ENCODE measurements around the gene KCNN3.

Gene KCNN3

DNA sequence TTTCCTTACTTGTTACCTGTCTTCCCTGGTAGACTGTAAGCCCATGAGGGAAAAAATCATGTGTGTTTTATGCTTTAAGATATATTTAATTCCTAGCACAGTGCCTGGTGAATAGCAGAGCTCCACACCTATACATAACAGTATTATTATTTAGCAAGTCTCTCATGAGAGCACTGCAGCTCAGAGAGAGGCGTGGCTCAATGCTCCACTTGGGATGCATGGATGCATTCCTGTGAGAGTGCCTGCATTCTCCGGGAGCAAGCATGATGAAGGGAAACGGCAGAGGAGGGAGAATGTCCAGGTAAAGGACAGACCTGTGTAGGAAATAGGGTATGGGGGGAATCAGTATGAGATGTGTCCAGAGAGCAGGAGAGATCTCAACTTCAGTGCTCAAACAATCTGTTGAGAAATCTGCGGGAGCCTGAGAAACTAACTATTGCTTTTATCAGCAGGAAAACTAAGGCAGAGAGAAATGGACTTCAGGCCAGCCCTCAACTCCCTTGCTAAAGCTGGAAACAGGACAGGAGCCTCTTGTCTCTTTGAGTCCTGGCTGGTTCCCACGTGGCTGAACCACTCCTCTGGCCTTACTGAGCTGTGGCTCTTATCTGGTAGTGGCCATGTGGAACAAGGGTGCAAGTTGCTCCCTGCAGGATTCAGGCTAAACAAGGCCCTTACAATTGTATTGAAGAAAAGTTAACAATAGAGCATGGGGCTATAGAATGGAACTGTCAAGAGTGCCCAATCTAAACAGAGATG lies 113.1 kb downstream of the KCNN3 start:
- no peaks in the 10 kb centered on the region for H3K4me1 ChIP-seq (ENCODE audit: control insufficient read depth, low read depth, low read length)
- H3K27me3 ChIP-seq (ENCODE audit: control insufficient read depth, insufficient read depth, low read length) = peaks cover 16% of the 10 kb centered on the region
- H3K9ac ChIP-seq (ENCODE audit: low read length) = no peak overlapping the region
- H3K36me3 ChIP-seq (ENCODE audit: control insufficient read depth, low read depth, low read length) = no peaks in the 10 kb centered on the region
- no peak overlapping the region for H3K4me3 ChIP-seq (ENCODE audit: low read length)
- no peak overlapping the region for H3K27ac ChIP-seq (ENCODE audit: low read length)
- H3K9me3 ChIP-seq (ENCODE audit: control insufficient read depth, low read depth, low read length) = no peaks in the 10 kb centered on the region

GRCh38 chr1:154755858-154756730 lies 114.0 kb downstream of the KCNN3 start:
- no peaks in the 10 kb centered on the region for H3K9me3 ChIP-seq (ENCODE audit: control insufficient read depth, low read depth, low read length)
- H3K4me1 ChIP-seq (ENCODE audit: control insufficient read depth, low read depth, low read length) = no peaks in the 10 kb centered on the region
- H3K4me3 ChIP-seq (ENCODE audit: low read length) = no peak overlapping the region
- H3K36me3 ChIP-seq (ENCODE audit: control insufficient read depth, low read depth, low read length) = no peaks in the 10 kb centered on the region
- H3K9ac ChIP-seq (ENCODE audit: low read length) = no peak overlapping the region
- H3K27me3 ChIP-seq (ENCODE audit: control insufficient read depth, insufficient read depth, low read length) = peaks cover 14% of the 10 kb centered on the region
- H3K27ac ChIP-seq (ENCODE audit: low read length) = no peak overlapping the region

DNA sequence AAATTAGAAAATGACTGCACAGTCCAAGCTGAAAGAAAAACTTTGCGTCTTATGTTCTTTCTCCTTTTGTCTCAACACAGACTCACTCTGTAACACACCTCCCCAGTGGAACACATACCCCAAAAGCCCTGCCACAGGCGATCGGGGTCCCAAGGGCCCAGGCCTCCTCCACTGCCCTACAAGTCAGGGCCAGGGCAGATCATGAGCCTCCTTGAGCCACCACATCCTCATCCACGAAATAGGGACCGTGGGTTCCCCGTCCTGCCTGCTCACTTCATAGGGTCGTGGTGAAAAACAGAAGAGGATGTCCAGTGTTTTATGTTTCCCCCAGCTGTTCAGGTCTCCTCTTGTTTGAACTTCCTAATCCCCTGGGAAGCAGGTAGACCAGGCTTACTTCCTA lies 116.7 kb downstream of the KCNN3 start:
- no peaks in the 10 kb centered on the region for H3K9me3 ChIP-seq (ENCODE audit: control insufficient read depth, low read depth, low read length)
- H3K9ac ChIP-seq (ENCODE audit: low read length) = no peak overlapping the region
- H3K27ac ChIP-seq (ENCODE audit: low read length) = no peak overlapping the region
- H3K27me3 ChIP-seq (ENCODE audit: control insufficient read depth, insufficient read depth, low read length) = no peaks in the 10 kb centered on the region
- H3K4me1 ChIP-seq (ENCODE audit: control insufficient read depth, low read depth, low read length) = no peaks in the 10 kb centered on the region
- no peak overlapping the region for H3K4me3 ChIP-seq (ENCODE audit: low read length)
- H3K36me3 ChIP-seq (ENCODE audit: control insufficient read depth, low read depth, low read length) = no peaks in the 10 kb centered on the region

GRCh38 chr1:154752273-154753030 lies 117.6 kb downstream of the KCNN3 start:
- Histone ChIP-seq H3K4me1 (ENCODE audit: control insufficient read depth, low read depth, low read length) (no peaks in the 10 kb centered on the region), H3K27me3 (ENCODE audit: control insufficient read depth, insufficient read depth, low read length) (no peaks in the 10 kb centered on the region), H3K36me3 (ENCODE audit: control insufficient read depth, low read depth, low read length) (no peaks in the 10 kb centered on the region), H3K9ac (ENCODE audit: low read length) (no peak overlapping the region), H3K4me3 (ENCODE audit: low read length) (no peak overlapping the region), H3K27ac (ENCODE audit: low read length) (no peak overlapping the region), H3K9me3 (ENCODE audit: control insufficient read depth, low read depth, low read length) (no peaks in the 10 kb centered on the region)

GRCh38 chr1:154751690-154752089 lies 118.4 kb downstream of the KCNN3 start:
- no peak overlapping the region for H3K4me3 ChIP-seq (ENCODE audit: low read length)
- H3K27me3 ChIP-seq (ENCODE audit: control insufficient read depth, insufficient read depth, low read length) = no peaks in the 10 kb centered on the region
- H3K9me3 ChIP-seq (ENCODE audit: control insufficient read depth, low read depth, low read length) = no peaks in the 10 kb centered on the region
- no peak overlapping the region for H3K9ac ChIP-seq (ENCODE audit: low read length)
- no peaks in the 10 kb centered on the region for H3K36me3 ChIP-seq (ENCODE audit: control insufficient read depth, low read depth, low read length)
- peaks cover 1% of the 10 kb centered on the region for H3K4me1 ChIP-seq (ENCODE audit: control insufficient read depth, low read depth, low read length)
- H3K27ac ChIP-seq (ENCODE audit: low read length) = no peak overlapping the region

DNA sequence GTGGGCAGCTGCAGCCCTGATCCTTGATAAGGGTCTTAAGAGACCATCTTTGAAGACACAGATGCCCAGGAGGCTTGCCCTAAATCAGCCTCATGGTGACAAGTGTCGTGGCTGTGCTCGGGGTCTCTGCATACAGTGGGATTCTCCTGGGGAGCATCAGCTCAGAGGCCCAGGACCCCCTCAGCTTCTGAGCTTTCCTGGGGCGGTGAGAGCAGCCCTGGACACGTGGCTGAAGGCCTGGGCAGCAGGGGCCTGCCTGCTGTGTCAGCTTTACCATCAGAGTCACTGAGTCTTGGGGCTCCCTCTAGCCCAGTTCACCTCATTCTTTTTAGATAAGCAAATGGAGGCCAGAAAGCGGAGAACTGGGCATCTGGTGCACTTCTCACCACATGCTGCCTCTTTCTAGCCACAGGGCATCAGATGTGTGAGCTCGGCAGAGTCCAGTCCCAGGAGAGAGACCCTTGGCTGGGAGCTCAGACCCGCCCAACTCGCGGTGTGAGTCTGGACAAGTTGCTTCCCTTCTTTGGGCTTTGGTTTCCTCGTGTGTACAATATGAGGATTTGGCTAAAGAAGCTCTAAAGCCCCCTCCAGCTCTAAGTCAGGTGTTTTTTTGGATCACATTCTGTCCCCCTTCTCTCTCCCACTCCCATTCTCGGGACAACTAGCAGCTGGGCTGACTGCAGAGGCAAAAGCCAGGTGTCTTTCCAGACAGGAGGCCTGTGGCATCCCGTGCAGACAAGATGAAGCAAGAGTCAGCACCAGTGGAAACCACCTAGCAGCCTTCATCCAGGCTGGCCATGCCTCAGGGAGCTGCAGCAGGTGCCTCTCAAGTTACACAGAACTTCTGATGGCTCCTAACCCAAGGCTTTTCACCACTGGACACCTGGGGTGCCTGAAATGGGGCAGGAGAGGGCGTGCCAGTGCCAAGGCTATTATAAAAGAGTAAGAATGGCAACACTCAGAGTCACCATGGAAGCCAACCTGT lies 119.1 kb downstream of the KCNN3 start:
- H3K9me3 ChIP-seq (ENCODE audit: control insufficient read depth, low read depth, low read length) = no peaks in the 10 kb centered on the region
- H3K4me3 ChIP-seq (ENCODE audit: low read length) = no peak overlapping the region
- no peaks in the 10 kb centered on the region for H3K27me3 ChIP-seq (ENCODE audit: control insufficient read depth, insufficient read depth, low read length)
- H3K9ac ChIP-seq (ENCODE audit: low read length) = no peak overlapping the region
- H3K27ac ChIP-seq (ENCODE audit: low read length) = no peak overlapping the region
- H3K36me3 ChIP-seq (ENCODE audit: control insufficient read depth, low read depth, low read length) = no peaks in the 10 kb centered on the region
- H3K4me1 ChIP-seq (ENCODE audit: control insufficient read depth, low read depth, low read length) = peaks cover 7% of the 10 kb centered on the region

GRCh38 chr1:154749078-154749760 lies 120.9 kb downstream of the KCNN3 start:
- H3K4me3 ChIP-seq (ENCODE audit: low read length) = no peak overlapping the region
- no peaks in the 10 kb centered on the region for H3K9me3 ChIP-seq (ENCODE audit: control insufficient read depth, low read depth, low read length)
- no peak overlapping the region for H3K27ac ChIP-seq (ENCODE audit: low read length)
- peaks cover 20% of the 10 kb centered on the region for H3K4me1 ChIP-seq (ENCODE audit: control insufficient read depth, low read depth, low read length)
- H3K36me3 ChIP-seq (ENCODE audit: control insufficient read depth, low read depth, low read length) = no peaks in the 10 kb centered on the region
- H3K9ac ChIP-seq (ENCODE audit: low read length) = no peak overlapping the region
- no peaks in the 10 kb centered on the region for H3K27me3 ChIP-seq (ENCODE audit: control insufficient read depth, insufficient read depth, low read length)

DNA sequence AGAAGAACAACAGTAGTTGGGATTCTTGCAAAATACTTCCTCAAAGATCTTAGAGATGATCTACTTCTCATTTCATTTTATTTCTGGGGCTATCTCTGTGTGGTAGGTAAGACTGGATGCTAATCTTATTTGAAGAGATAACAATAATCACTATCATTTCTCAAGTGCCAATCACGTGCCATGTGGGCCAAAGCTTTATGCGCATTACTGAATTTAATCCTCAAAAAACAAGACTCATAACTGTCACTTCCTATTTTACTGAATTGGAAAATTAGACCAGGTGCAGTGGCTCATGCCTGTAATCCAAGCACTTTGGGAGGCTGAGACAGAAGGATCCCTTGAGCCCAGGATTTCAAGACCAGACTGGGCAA lies 121.7 kb downstream of the KCNN3 start:
- Histone ChIP-seq H3K9ac (ENCODE audit: low read length) (no peak overlapping the region), H3K27me3 (ENCODE audit: control insufficient read depth, insufficient read depth, low read length) (no peaks in the 10 kb centered on the region), H3K9me3 (ENCODE audit: control insufficient read depth, low read depth, low read length) (no peaks in the 10 kb centered on the region), H3K4me3 (ENCODE audit: low read length) (no peak overlapping the region), H3K4me1 (ENCODE audit: control insufficient read depth, low read depth, low read length) (peaks cover 28% of the 10 kb centered on the region), H3K36me3 (ENCODE audit: control insufficient read depth, low read depth, low read length) (no peaks in the 10 kb centered on the region), H3K27ac (ENCODE audit: low read length) (no peak overlapping the region)

- Histone ChIP-seq H3K36me3 (ENCODE audit: control insufficient read depth, low read depth, low read length) (no peaks in the 10 kb centered on the region), H3K4me1 (ENCODE audit: control insufficient read depth, low read depth, low read length) (peaks cover 28% of the 10 kb centered on the region), H3K4me3 (ENCODE audit: low read length) (no peak overlapping the region), H3K27me3 (ENCODE audit: control insufficient read depth, insufficient read depth, low read length) (no peaks in the 10 kb centered on the region), H3K27ac (ENCODE audit: low read length) (no peak overlapping the region), H3K9me3 (ENCODE audit: control insufficient read depth, low read depth, low read length) (no peaks in the 10 kb centered on the region), H3K9ac (ENCODE audit: low read length) (no peak overlapping the region)
These were observed 122.2 kb downstream of the KCNN3 start for GRCh38 chr1:154747740-154748404.

DNA sequence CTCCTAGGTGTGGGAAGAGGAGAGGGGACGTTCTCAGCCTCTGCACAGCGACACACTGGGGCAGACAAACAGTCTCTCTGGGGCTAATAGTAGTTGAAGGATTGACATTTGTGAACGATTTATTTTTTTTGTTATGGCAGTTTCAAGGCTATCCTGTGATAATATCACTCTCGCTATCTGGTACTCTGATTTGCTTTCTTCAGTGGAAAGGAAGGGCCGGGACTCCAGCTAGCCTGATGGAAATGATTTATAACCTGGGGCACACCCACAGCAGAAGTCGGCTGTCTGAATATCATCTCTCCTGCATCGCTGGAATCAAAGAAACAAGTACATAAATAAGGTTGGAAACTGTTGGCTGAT lies 122.7 kb downstream of the KCNN3 start:
- Histone ChIP-seq H3K9me3 (ENCODE audit: control insufficient read depth, low read depth, low read length) (no peaks in the 10 kb centered on the region), H3K4me3 (ENCODE audit: low read length) (no peak overlapping the region), H3K36me3 (ENCODE audit: control insufficient read depth, low read depth, low read length) (no peaks in the 10 kb centered on the region), H3K4me1 (ENCODE audit: control insufficient read depth, low read depth, low read length) (peaks cover 28% of the 10 kb centered on the region), H3K27me3 (ENCODE audit: control insufficient read depth, insufficient read depth, low read length) (no peaks in the 10 kb centered on the region), H3K9ac (ENCODE audit: low read length) (no peak overlapping the region), H3K27ac (ENCODE audit: low read length) (no peak overlapping the region)
